ENCODE results near the gene PHYHD1. TPM values are rescaled to one million over a fixed set of nuclear protein-coding genes. Genes with fewer than 3 reads are reported as not detected.

The PHYHD1 gene
- total and polyA plus RNA-seq, 2 donors (not counting 1 experiment from before 2014, with no cell fraction given): 0.96 to 2.0 TPM

- peak within 1 kb of the TSS; percentile 51 to 83 for H3K27ac ChIP-seq (ENCODE audit: low read length in 2 of 2)
- H3K27me3 ChIP-seq (replicated peaks in 1 of 4; ENCODE audit: control extremely low read depth in 1 of 4, control insufficient read depth in 3 of 4, insufficient read depth in 4 of 4, low read length in 3 of 4): no peaks in the 10 kb centered on the region
- H4K20me1 ChIP-seq (ENCODE audit: control insufficient read depth, insufficient read depth, low read length, poor library complexity, severe bottlenecking): peaks cover 23% of the 10 kb centered on the region
- peak; percentile 92 for ATAC-seq (ENCODE audit: low read depth)
- H2AFZ ChIP-seq (ENCODE audit: insufficient read depth, low read depth, low read length, poor library complexity, severe bottlenecking): peak within 1 kb of the TSS; percentile 92
- H3K4me1 ChIP-seq (ENCODE audit: control insufficient read depth in 2 of 2, insufficient read depth in 2 of 2, low read length in 2 of 2): peaks cover 15 to 37% of the 10 kb centered on the region in 2 donors
- intact Hi-C loops (cut with micrococcal nuclease): loop anchor here (1.0 to 5.0 kb wide), 14 partner anchors 19 to 1165 kb away; partner anchors contain the start of genes DOLK, DOLPP1, NUP188 and ODF2
- H3K9ac ChIP-seq (ENCODE audit: low read length): peak within 1 kb of the TSS; percentile 91
- no peak for TF ChIP-seq EZH2 (IDR thresholded peaks at IDR 0.05; ENCODE audit: borderline replicate concordance, insufficient read depth, low read depth, low read length, poor library complexity, severe bottlenecking)
- TF ChIP-seq, protein P1, sequence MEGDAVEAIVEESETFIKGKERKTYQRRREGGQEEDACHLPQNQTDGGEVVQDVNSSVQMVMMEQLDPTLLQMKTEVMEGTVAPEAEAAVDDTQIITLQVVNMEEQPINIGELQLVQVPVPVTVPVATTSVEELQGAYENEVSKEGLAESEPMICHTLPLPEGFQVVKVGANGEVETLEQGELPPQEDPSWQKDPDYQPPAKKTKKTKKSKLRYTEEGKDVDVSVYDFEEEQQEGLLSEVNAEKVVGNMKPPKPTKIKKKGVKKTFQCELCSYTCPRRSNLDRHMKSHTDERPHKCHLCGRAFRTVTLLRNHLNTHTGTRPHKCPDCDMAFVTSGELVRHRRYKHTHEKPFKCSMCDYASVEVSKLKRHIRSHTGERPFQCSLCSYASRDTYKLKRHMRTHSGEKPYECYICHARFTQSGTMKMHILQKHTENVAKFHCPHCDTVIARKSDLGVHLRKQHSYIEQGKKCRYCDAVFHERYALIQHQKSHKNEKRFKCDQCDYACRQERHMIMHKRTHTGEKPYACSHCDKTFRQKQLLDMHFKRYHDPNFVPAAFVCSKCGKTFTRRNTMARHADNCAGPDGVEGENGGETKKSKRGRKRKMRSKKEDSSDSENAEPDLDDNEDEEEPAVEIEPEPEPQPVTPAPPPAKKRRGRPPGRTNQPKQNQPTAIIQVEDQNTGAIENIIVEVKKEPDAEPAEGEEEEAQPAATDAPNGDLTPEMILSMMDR (IDR thresholded peaks at IDR 0.05): peak; percentile 26
- H3K36me3 ChIP-seq (replicated peaks in 1 of 2; ENCODE audit: control extremely low read depth in 1 of 2, control insufficient read depth in 1 of 2, extremely low read depth in 1 of 2, insufficient read depth in 2 of 2, low read length in 1 of 2): peaks cover 3 to 15% of the 10 kb centered on the region in 2 experiments
- WGBS (ENCODE audit: insufficient coverage): under 1% methylated on average over 70 of the region's 70 CpGs
- POLR2A ChIA-PET: interaction anchor here (0.5 to 1.6 kb wide), 3 partner anchors 19 to 226 kb away, joined by 3 to 5 read pairs (median 5); partner anchors contain the start of gene ENDOG
- H3K9me3 ChIP-seq (ENCODE audit: control extremely low read depth in 1 of 3, control insufficient read depth in 2 of 3, insufficient read depth in 1 of 3, low read length in 2 of 3): no peaks in the 10 kb centered on the region
- H3K27ac Mint-ChIP-seq: peak within 1 kb of the TSS; percentile 99
- peak within 1 kb of the TSS; percentile 98 for H3K4me2 ChIP-seq (replicated peaks; ENCODE audit: low read depth, low read length, poor library complexity, severe bottlenecking)
- H3K4me1 Mint-ChIP-seq: peaks cover 38% of the 10 kb centered on the region
- H3K27me3 Mint-ChIP-seq: no peaks in the 10 kb centered on the region
- peaks cover 82% of the 10 kb centered on the region for H3K79me2 ChIP-seq (ENCODE audit: control insufficient read depth, insufficient read depth, low read length)
- DNase-seq: peak; percentile 97
- peak within 1 kb of the TSS; percentile 98 for H3K4me3 Mint-ChIP-seq
- H3K9me3 Mint-ChIP-seq (ENCODE audit: insufficient read depth): no peaks in the 10 kb centered on the region
- H3K4me3 ChIP-seq (ENCODE audit: control extremely low read depth in 1 of 5, extremely low read depth in 1 of 5, insufficient read depth in 1 of 5, low read depth in 2 of 5, low read length in 4 of 5): peak within 1 kb of the TSS; percentile 88 to 95 (median 91)
- CTCF ChIA-PET: interaction anchor here (1.6 to 2.9 kb wide), 3 partner anchors 19 to 46 kb away, joined by 7 to 10 read pairs (median 10); no protein-coding TSS in a partner anchor
Measured at GRCh38 chr9:128881884-128882676, 38.7 kb upstream of the PHYHD1 start, which contains the start of the genes KYAT1 and LRRC8A. TSS of gene KYAT1 (minus strand) at chr9:128881950. CDS start at chr9:128845405, 36,545 bp downstream. TSS of gene LRRC8A (plus strand) at chr9:128882133. CDS start at chr9:128907165, 25,032 bp downstream.

Measured in B cell (primary cell).